ENCODE data around the gene PRR7. TPM values are rescaled to one million over a fixed set of nuclear protein-coding genes. Genes with fewer than 3 reads are reported as not detected.

PRR7 gene
- total RNA-seq, 1 donor from 2014 or later = 18.1 TPM

- peak overlapping the region; percentile 96 to 99 for H3K27ac ChIP-seq
- peaks cover 66 to 81% of the 10 kb centered on the region in 2 donors for H3K36me3 ChIP-seq
- H3K27me3 ChIP-seq = no peaks in the 10 kb centered on the region
- no peak for DNase-seq (ENCODE audit: low spot score in 2 of 2)
- H3K9me3 ChIP-seq = no peaks in the 10 kb centered on the region
- peak overlapping the region in 1 of 2 donors; percentile 92 for H3K4me3 ChIP-seq
- TF ChIP-seq CTCF (IDR thresholded peaks at IDR 0.05) = peak in 1 of 3 experiments; percentile 6
- peaks cover 34 to 70% of the 10 kb centered on the region in 2 donors for H3K4me1 ChIP-seq
- intact Hi-C loops (cut with DNase I) = no loop called here
Observed at GRCh38 chr5:177490311-177490991, 43.8 kb downstream of the PRR7 start.

GRCh38 chr5:177490992-177491391 lies 44.4 kb downstream of the PRR7 start:
- Histone ChIP-seq H3K27me3 (no peaks in the 10 kb centered on the region), H3K9me3 (no peaks in the 10 kb centered on the region), H3K27ac (peak overlapping the region; percentile 96 to 99), H3K4me3 (peak overlapping the region in 1 of 2 donors; percentile 92), H3K36me3 (peaks cover 66 to 79% of the 10 kb centered on the region in 2 donors), H3K4me1 (peaks cover 36 to 68% of the 10 kb centered on the region in 2 donors)
- intact Hi-C loops (cut with DNase I) = loop anchor here (1.0 kb wide), 1 partner anchor 10 kb away; no protein-coding TSS in a partner anchor
- DNase-seq (ENCODE audit: low spot score in 2 of 2) = no peak
- TF ChIP-seq CTCF (IDR thresholded peaks at IDR 0.05) = no peak

GRCh38 chr5:177491429-177491945 lies 44.9 kb downstream of the PRR7 start:
- intact Hi-C loops (cut with DNase I) = loop anchor here (1.0 kb wide), 1 partner anchor 10 kb away; no protein-coding TSS in a partner anchor
- TF ChIP-seq CTCF (IDR thresholded peaks at IDR 0.05) = peak; percentile 79 to 96 (median 91)

GRCh38 chr5:177491983-177492746 lies 45.6 kb downstream of the PRR7 start:
- Histone ChIP-seq H3K4me3 (peak overlapping the region; percentile 5 to 92), H3K36me3 (peaks cover 63 to 74% of the 10 kb centered on the region in 2 donors), H3K27ac (peak overlapping the region; percentile 96 to 99), H3K9me3 (no peaks in the 10 kb centered on the region), H3K27me3 (no peaks in the 10 kb centered on the region), H3K4me1 (peaks cover 39 to 70% of the 10 kb centered on the region in 2 donors)
- intact Hi-C loops (cut with DNase I) = loop anchor here (1.0 kb wide), 1 partner anchor 9 kb away; no protein-coding TSS in a partner anchor
- TF ChIP-seq CTCF (IDR thresholded peaks at IDR 0.05) = no peak
- DNase-seq (ENCODE audit: low spot score in 2 of 2) = no peak

More at GRCh38 chr5:177491429-177491945, 44.9 kb downstream of the PRR7 start:
- DNase-seq (ENCODE audit: low spot score in 2 of 2) = no peak
- Histone ChIP-seq H3K27me3 (no peaks in the 10 kb centered on the region), H3K36me3 (peaks cover 66 to 79% of the 10 kb centered on the region in 2 donors), H3K9me3 (no peaks in the 10 kb centered on the region), H3K4me3 (peak overlapping the region; percentile 5 to 92), H3K4me1 (peaks cover 39 to 72% of the 10 kb centered on the region in 2 donors), H3K27ac (peak overlapping the region; percentile 96 to 99)

GRCh38 chr5:177492841-177493240 lies 46.2 kb downstream of the PRR7 start:
- H3K27me3 ChIP-seq = no peaks in the 10 kb centered on the region
- TF ChIP-seq CTCF (IDR thresholded peaks at IDR 0.05) = no peak
- no peak for DNase-seq (ENCODE audit: low spot score in 2 of 2)
- peak overlapping the region; percentile 96 to 99 for H3K27ac ChIP-seq
- intact Hi-C loops (cut with DNase I) = no loop called here
- H3K4me3 ChIP-seq = peak overlapping the region; percentile 28 to 92
- peaks cover 56 to 68% of the 10 kb centered on the region in 2 donors for H3K36me3 ChIP-seq
- peaks cover 39 to 66% of the 10 kb centered on the region in 2 donors for H3K4me1 ChIP-seq
- no peaks in the 10 kb centered on the region for H3K9me3 ChIP-seq
